AG09309 (cell line): ENCODE measurements around the gene ATP6V0D1.

ENCODE experiments used
- DNase-seq: peaks from one replicate; pipeline ENCODE4 v3.0.0-alpha.2; 2010; ENCODE audit warnings: low read depth
- H3K4me3 ChIP-seq: 2 replicates; pipeline ENCODE4 v1.5.1; 2011; ENCODE audit warnings: mild to moderate bottlenecking, low read depth, low read length, moderate library complexity; ENCODE audit not compliant: control insufficient read depth
- TF ChIP-seq, protein P1 (sequence below): IDR thresholded peaks from 2 replicates; pipeline ENCODE4 v1.5.1; 2011; ENCODE audit warnings: mild to moderate bottlenecking, low read depth, low read length, inconsistent platforms; ENCODE audit not compliant: insufficient read depth, control insufficient read depth; ENCODE audit errors: missing control alignments

Gene ATP6V0D1

GRCh38 chr16:67389911-67390815, 90.8 kb downstream of the ATP6V0D1 start:
- no peak overlapping the region for H3K4me3 ChIP-seq
- TF ChIP-seq, protein P1, sequence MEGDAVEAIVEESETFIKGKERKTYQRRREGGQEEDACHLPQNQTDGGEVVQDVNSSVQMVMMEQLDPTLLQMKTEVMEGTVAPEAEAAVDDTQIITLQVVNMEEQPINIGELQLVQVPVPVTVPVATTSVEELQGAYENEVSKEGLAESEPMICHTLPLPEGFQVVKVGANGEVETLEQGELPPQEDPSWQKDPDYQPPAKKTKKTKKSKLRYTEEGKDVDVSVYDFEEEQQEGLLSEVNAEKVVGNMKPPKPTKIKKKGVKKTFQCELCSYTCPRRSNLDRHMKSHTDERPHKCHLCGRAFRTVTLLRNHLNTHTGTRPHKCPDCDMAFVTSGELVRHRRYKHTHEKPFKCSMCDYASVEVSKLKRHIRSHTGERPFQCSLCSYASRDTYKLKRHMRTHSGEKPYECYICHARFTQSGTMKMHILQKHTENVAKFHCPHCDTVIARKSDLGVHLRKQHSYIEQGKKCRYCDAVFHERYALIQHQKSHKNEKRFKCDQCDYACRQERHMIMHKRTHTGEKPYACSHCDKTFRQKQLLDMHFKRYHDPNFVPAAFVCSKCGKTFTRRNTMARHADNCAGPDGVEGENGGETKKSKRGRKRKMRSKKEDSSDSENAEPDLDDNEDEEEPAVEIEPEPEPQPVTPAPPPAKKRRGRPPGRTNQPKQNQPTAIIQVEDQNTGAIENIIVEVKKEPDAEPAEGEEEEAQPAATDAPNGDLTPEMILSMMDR: no peak
- DNase-seq: no peak

GRCh38 chr16:67388591-67388990, 92.4 kb downstream of the ATP6V0D1 start:
- H3K4me3 ChIP-seq: no peak overlapping the region
- TF ChIP-seq, protein P1: no peak
- DNase-seq: no peak

- no peak for DNase-seq
- no peak overlapping the region for H3K4me3 ChIP-seq
- TF ChIP-seq, protein P1: no peak
Measured at GRCh38 chr16:67388191-67388590, 92.8 kb downstream of the ATP6V0D1 start.
